Fibroblast of villous mesenchyme (primary cell): Measurements from ENCODE around the gene KIAA1671. TPM values are rescaled to one million over a fixed set of nuclear protein-coding genes. Genes with fewer than 3 reads are reported as not detected.

ENCODE experiments used
- DNase-seq: peaks from one replicate; pipeline ENCODE4 v3.0.0-alpha.2; 2010; ENCODE audit warnings: low read depth
- H3K4me3 ChIP-seq: 2 replicates; pipeline ENCODE4 v1.5.1; 2011; ENCODE audit warnings: low read depth, mild to moderate bottlenecking, low read length
- CTCF ChIP-seq: IDR thresholded peaks from 2 replicates; pipeline ENCODE4 v1.5.1; 2012; ENCODE audit warnings: low read depth, mild to moderate bottlenecking, low read length; ENCODE audit not compliant: insufficient read depth
- total RNA-seq: library from RNA; depleted of rRNA; stranded (reverse); fragments of >200 nt; gene quantifications from 2 replicates; pipeline ENCODE4 v1.2.3, GENCODE V29; 2012

Gene KIAA1671
- total RNA-seq, 1 donor = 3.5 TPM

GRCh38 chr22:24977370-24978221 lies 25.1 kb downstream of the KIAA1671 start:
- DNase-seq = peak; percentile 24
- no peak overlapping the region for H3K4me3 ChIP-seq
- no peak for TF ChIP-seq CTCF

GRCh38 chr22:24978308-24978707 lies 25.8 kb downstream of the KIAA1671 start:
- no peak for TF ChIP-seq CTCF
- DNase-seq = no peak
- no peak overlapping the region for H3K4me3 ChIP-seq

GRCh38 chr22:24981066-24981465 lies 28.6 kb downstream of the KIAA1671 start:
- no peak for TF ChIP-seq CTCF
- no peak overlapping the region for H3K4me3 ChIP-seq
- DNase-seq = no peak

- H3K4me3 ChIP-seq = no peak overlapping the region
- DNase-seq = no peak
- no peak for TF ChIP-seq CTCF
Observed at GRCh38 chr22:24981656-24982055, 29.1 kb downstream of the KIAA1671 start.

GRCh38 chr22:24982301-24983056 lies 30.0 kb downstream of the KIAA1671 start:
- no peak overlapping the region for H3K4me3 ChIP-seq
- TF ChIP-seq CTCF = no peak
- no peak for DNase-seq

- H3K4me3 ChIP-seq = no peak overlapping the region
- TF ChIP-seq CTCF = no peak
- DNase-seq = no peak
Observed at GRCh38 chr22:24983151-24983550, 30.6 kb downstream of the KIAA1671 start.
